H1 (cell line): Measurements from ENCODE around the gene DCBLD1. TPM values are rescaled to one million over a fixed set of nuclear protein-coding genes. Genes with fewer than 3 reads are reported as not detected.

Experiments
- FOSL1 ChIP-seq: IDR thresholded peaks from 2 replicates; pipeline ENCODE4 v1.6.1; 2011; ENCODE audit warnings: mild to moderate bottlenecking, low read depth, low read length, moderate library complexity; ENCODE audit not compliant: insufficient read depth
- NANOG ChIP-seq: IDR thresholded peaks from 2 replicates; pipeline ENCODE4 v1.6.1; 2011; ENCODE audit warnings: low read length, low read depth, mild to moderate bottlenecking, inconsistent platforms; ENCODE audit not compliant: insufficient read depth, poor library complexity, severe bottlenecking
- polyA plus RNA-seq, 7 experiments: library from polyadenylated mRNA; depleted of rRNA in 3 of 7; stranded (reverse) in 5 of 7; unstranded in 2 of 7; fragments of >200 nt in 5 of 7; fragments of 200-250 nt in 2 of 7; gene quantifications; 1 replicate in 5 of 7; 2 replicates in 1 of 7; 4 replicates in 1 of 7; pipeline versions ENCODE4 v1.2.1 to v1.2.3, GENCODE V29; 2011 to 2013; ENCODE audit warnings: missing spikeins in 2 of 7, mixed read lengths in 2 of 7
- total RNA-seq: library from RNA; stranded (reverse); fragmentation: NEBNext Ultra II Directional; extraction: Animal tissue kit (Norgen Biotek cat#: 25700); gene quantifications from 2 replicates; pipeline ENCODE4 v1.2.1, GENCODE V29; 2021
- TF ChIP-seq, protein P1 (sequence below): fragments of 300-600 bp; sonication (generic); IDR thresholded peaks from 2 replicates; pipeline ENCODE4 v1.7.1; 2012; ENCODE audit warnings: low read length, moderate library complexity, mild to moderate bottlenecking, inconsistent platforms; ENCODE audit not compliant: insufficient replicate concordance

DCBLD1 gene
- total and polyA plus RNA-seq, 2 of the 8 experiments (the other 6 are each of a cell fraction or from before 2014, with no cell fraction given): 3.9 to 11.2 TPM

DNA sequence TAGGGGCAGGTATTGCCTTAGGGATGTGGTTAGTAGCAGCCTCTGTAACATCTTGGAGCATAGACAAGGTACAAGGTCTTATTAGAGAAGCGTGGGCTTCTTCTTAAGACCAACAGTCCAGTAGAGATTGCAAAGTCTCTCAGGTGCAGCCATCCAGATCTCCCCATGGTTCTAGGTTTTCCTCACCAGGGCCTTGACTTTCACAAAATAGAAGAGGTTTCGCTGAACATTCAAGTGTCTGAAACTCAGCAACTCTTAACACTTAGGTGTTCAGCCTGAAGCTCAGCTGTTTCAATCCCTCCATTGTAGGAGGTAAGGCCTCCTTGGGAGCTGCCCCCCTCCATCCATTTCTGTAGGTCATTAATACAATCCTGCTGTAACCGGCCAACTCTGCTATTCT, 75.5 kb downstream of the DCBLD1 start (continued):
- TF ChIP-seq, protein P1, sequence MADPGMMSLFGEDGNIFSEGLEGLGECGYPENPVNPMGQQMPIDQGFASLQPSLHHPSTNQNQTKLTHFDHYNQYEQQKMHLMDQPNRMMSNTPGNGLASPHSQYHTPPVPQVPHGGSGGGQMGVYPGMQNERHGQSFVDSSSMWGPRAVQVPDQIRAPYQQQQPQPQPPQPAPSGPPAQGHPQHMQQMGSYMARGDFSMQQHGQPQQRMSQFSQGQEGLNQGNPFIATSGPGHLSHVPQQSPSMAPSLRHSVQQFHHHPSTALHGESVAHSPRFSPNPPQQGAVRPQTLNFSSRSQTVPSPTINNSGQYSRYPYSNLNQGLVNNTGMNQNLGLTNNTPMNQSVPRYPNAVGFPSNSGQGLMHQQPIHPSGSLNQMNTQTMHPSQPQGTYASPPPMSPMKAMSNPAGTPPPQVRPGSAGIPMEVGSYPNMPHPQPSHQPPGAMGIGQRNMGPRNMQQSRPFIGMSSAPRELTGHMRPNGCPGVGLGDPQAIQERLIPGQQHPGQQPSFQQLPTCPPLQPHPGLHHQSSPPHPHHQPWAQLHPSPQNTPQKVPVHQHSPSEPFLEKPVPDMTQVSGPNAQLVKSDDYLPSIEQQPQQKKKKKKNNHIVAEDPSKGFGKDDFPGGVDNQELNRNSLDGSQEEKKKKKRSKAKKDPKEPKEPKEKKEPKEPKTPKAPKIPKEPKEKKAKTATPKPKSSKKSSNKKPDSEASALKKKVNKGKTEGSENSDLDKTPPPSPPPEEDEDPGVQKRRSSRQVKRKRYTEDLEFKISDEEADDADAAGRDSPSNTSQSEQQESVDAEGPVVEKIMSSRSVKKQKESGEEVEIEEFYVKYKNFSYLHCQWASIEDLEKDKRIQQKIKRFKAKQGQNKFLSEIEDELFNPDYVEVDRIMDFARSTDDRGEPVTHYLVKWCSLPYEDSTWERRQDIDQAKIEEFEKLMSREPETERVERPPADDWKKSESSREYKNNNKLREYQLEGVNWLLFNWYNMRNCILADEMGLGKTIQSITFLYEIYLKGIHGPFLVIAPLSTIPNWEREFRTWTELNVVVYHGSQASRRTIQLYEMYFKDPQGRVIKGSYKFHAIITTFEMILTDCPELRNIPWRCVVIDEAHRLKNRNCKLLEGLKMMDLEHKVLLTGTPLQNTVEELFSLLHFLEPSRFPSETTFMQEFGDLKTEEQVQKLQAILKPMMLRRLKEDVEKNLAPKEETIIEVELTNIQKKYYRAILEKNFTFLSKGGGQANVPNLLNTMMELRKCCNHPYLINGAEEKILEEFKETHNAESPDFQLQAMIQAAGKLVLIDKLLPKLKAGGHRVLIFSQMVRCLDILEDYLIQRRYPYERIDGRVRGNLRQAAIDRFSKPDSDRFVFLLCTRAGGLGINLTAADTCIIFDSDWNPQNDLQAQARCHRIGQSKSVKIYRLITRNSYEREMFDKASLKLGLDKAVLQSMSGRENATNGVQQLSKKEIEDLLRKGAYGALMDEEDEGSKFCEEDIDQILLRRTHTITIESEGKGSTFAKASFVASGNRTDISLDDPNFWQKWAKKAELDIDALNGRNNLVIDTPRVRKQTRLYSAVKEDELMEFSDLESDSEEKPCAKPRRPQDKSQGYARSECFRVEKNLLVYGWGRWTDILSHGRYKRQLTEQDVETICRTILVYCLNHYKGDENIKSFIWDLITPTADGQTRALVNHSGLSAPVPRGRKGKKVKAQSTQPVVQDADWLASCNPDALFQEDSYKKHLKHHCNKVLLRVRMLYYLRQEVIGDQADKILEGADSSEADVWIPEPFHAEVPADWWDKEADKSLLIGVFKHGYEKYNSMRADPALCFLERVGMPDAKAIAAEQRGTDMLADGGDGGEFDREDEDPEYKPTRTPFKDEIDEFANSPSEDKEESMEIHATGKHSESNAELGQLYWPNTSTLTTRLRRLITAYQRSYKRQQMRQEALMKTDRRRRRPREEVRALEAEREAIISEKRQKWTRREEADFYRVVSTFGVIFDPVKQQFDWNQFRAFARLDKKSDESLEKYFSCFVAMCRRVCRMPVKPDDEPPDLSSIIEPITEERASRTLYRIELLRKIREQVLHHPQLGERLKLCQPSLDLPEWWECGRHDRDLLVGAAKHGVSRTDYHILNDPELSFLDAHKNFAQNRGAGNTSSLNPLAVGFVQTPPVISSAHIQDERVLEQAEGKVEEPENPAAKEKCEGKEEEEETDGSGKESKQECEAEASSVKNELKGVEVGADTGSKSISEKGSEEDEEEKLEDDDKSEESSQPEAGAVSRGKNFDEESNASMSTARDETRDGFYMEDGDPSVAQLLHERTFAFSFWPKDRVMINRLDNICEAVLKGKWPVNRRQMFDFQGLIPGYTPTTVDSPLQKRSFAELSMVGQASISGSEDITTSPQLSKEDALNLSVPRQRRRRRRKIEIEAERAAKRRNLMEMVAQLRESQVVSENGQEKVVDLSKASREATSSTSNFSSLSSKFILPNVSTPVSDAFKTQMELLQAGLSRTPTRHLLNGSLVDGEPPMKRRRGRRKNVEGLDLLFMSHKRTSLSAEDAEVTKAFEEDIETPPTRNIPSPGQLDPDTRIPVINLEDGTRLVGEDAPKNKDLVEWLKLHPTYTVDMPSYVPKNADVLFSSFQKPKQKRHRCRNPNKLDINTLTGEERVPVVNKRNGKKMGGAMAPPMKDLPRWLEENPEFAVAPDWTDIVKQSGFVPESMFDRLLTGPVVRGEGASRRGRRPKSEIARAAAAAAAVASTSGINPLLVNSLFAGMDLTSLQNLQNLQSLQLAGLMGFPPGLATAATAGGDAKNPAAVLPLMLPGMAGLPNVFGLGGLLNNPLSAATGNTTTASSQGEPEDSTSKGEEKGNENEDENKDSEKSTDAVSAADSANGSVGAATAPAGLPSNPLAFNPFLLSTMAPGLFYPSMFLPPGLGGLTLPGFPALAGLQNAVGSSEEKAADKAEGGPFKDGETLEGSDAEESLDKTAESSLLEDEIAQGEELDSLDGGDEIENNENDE: no peak
- TF ChIP-seq NANOG: no peak
- TF ChIP-seq FOSL1: no peak
